Gastroesophageal sphincter (tissue), 4 donors: ENCODE measurements around the gene SNRPE. TPM values are rescaled to one million over a fixed set of nuclear protein-coding genes. Genes with fewer than 3 reads are reported as not detected.

Source experiments
- ATAC-seq: fragments of 150-250 bp; one replicate; pipeline ENCODE4 v1.9.1; 2016; ENCODE audit warnings: mild to moderate bottlenecking, moderate library complexity
- H3K27ac ChIP-seq, 4 donors: fragments of 200-600 bp; sonication (generic) in 3 of 4; 1 replicate in 3 of 4; 2 replicates in 1 of 4; pipeline ENCODE4 v1.5.1; 2016 to 2019
- H3K27me3 ChIP-seq: fragments of 200-600 bp; sonication (generic); one replicate; pipeline ENCODE4 v1.5.1; 2019
- H3K36me3 ChIP-seq, 2 donors: fragments of 200-600 bp; sonication (generic); one replicate each; pipeline ENCODE4 v1.5.1; 2019; ENCODE audit warnings: control low read depth in 1 of 2
- H3K4me1 ChIP-seq, 3 donors: fragments of 200-600 bp; sonication (generic); 1 replicate in 2 of 3; 2 replicates in 1 of 3; pipeline ENCODE4 v1.5.1; 2016 to 2019; ENCODE audit warnings: control low read depth in 2 of 3
- H3K4me3 ChIP-seq, 2 donors: fragments of 200-600 bp; sonication (generic); one replicate each; pipeline ENCODE4 v1.5.1; 2019; ENCODE audit warnings: mild to moderate bottlenecking in 1 of 2, moderate library complexity in 1 of 2
- H3K9me3 ChIP-seq, 3 donors: fragments of 200-600 bp; sonication (generic); one replicate each; pipeline ENCODE4 v1.5.1; 2017 to 2019; ENCODE audit warnings: control low read depth in 2 of 3
- EP300 ChIP-seq: sonication (generic); formaldehyde crosslinking; IDR thresholded peaks from one replicate; pipeline ENCODE4 v1.6.1; 2017; ENCODE audit warnings: antibody characterized with exemption, mild to moderate bottlenecking
- POLR2A ChIP-seq, 2 donors: fragments of 450-650 bp; IDR thresholded peaks; one replicate each; pipeline ENCODE4 v1.6.1; 2017; ENCODE audit warnings: antibody characterized with exemption in 2 of 2, mild to moderate bottlenecking in 2 of 2, moderate library complexity in 1 of 2
- POLR2AphosphoS5 ChIP-seq: sonication (generic); formaldehyde crosslinking; IDR thresholded peaks from one replicate; pipeline ENCODE4 v1.6.1; 2017; ENCODE audit warnings: antibody characterized with exemption
- WGBS, 2 donors: methylation state at CpG; one replicate each; pipeline ENCODE4 v1.1.5; 2018; ENCODE audit warnings: low coverage in 1 of 2; 5-methylcytosine and 5-hydroxymethylcytosine counted together
- total RNA-seq, 4 donors: library from RNA; depleted of rRNA; stranded (reverse); fragments of >200 nt; gene quantifications; one replicate each; pipeline ENCODE4 v1.1.0, GENCODE V29; 2016
- TF ChIP-seq, protein P1 (sequence below), 4 experiments: fragments of 200-600 bp in 2 of 4; fragments of 450-650 bp in 2 of 4; sonication (generic) in 1 of 4; IDR thresholded peaks; one replicate each; pipeline ENCODE4 v1.5.1; 2017 to 2019; ENCODE audit warnings: antibody characterized with exemption in 4 of 4, mild to moderate bottlenecking in 2 of 4, moderate library complexity in 2 of 4

The SNRPE gene
- total RNA-seq, 4 donors from 2014 or later, result 18.9 to 46.7 (median 28.5) TPM

- no peak for ATAC-seq
- H3K4me3 ChIP-seq, result no peak overlapping the region
- peaks cover 5 to 36% (median 15%) of the 10 kb centered on the region in 3 donors for H3K4me1 ChIP-seq
- H3K27ac ChIP-seq, result peak overlapping the region in 2 of 4 donors; percentile 22 to 25
- no peaks in the 10 kb centered on the region for H3K27me3 ChIP-seq
- peaks cover 0 to 21% of the 10 kb centered on the region in 2 donors for H3K36me3 ChIP-seq
- no peaks in the 10 kb centered on the region for H3K9me3 ChIP-seq
- 71% methylated on average over 3 of the region's 4 CpGs for WGBS, 2 donors
- TF ChIP-seq, protein P1, sequence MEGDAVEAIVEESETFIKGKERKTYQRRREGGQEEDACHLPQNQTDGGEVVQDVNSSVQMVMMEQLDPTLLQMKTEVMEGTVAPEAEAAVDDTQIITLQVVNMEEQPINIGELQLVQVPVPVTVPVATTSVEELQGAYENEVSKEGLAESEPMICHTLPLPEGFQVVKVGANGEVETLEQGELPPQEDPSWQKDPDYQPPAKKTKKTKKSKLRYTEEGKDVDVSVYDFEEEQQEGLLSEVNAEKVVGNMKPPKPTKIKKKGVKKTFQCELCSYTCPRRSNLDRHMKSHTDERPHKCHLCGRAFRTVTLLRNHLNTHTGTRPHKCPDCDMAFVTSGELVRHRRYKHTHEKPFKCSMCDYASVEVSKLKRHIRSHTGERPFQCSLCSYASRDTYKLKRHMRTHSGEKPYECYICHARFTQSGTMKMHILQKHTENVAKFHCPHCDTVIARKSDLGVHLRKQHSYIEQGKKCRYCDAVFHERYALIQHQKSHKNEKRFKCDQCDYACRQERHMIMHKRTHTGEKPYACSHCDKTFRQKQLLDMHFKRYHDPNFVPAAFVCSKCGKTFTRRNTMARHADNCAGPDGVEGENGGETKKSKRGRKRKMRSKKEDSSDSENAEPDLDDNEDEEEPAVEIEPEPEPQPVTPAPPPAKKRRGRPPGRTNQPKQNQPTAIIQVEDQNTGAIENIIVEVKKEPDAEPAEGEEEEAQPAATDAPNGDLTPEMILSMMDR (IDR thresholded peaks at IDR 0.05), result no peak
- TF ChIP-seq POLR2AphosphoS5, result no peak
- no peak for TF ChIP-seq POLR2A (IDR thresholded peaks at IDR 0.05)
These were observed 2.4 kb upstream of the SNRPE start for GRCh38 chr1:203858975-203859374.

- TF ChIP-seq, protein P1 (IDR thresholded peaks at IDR 0.05), result no peak
- TF ChIP-seq POLR2AphosphoS5 (no peak), POLR2A (IDR thresholded peaks at IDR 0.05) (no peak), EP300 (no peak)
- 19 to 58% methylated on average over 8 to 9 of the region's 15 CpGs for WGBS, 2 donors
- no peaks in the 10 kb centered on the region for H3K9me3 ChIP-seq
- peaks cover 0 to 23% of the 10 kb centered on the region in 2 donors for H3K36me3 ChIP-seq
- H3K27me3 ChIP-seq, result no peaks in the 10 kb centered on the region
- peak overlapping the region in 3 of 4 donors; percentile 39 to 76 (median 56) for H3K27ac ChIP-seq
- H3K4me1 ChIP-seq, result peaks cover 5 to 36% (median 15%) of the 10 kb centered on the region in 3 donors
- no peak for ATAC-seq
- peak overlapping the region; percentile 33 to 93 for H3K4me3 ChIP-seq
These were observed 888 bp upstream of the SNRPE start for GRCh38 chr1:203860396-203861025.

DNA sequence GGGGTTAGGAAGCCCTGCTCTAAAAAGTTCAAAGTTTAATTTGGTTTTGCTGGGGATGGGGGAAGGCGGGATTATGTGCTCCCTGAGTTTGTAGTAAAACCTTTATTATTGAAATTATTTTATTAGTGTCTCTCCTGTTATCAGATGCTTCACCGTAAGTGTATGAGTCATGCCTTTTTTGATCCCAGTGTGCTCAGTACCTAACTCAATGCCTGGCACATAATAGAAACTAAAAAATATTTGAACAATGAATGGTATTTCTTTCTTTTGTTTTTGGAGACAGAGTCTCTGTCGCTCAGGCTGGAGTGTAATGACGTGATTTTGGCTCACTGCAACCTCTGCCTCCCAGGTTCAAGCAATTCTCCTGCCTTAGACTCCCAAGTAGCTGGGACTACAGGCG lies 6.4 kb downstream of the SNRPE start:
- Histone ChIP-seq H3K27ac (no peak overlapping the region), H3K4me1 (peaks cover 0 to 21% (median 7%) of the 10 kb centered on the region in 3 donors), H3K36me3 (peaks cover 0 to 90% of the 10 kb centered on the region in 2 donors), H3K9me3 (no peaks in the 10 kb centered on the region), H3K27me3 (no peaks in the 10 kb centered on the region), H3K4me3 (no peak overlapping the region)
- TF ChIP-seq EP300 (no peak), POLR2AphosphoS5 (no peak), POLR2A (IDR thresholded peaks at IDR 0.05) (no peak)
- TF ChIP-seq, protein P1 (IDR thresholded peaks at IDR 0.05), result no peak
- ATAC-seq, result no peak
- 21 to 76% methylated on average over 3 to 5 of the region's 5 CpGs for WGBS, 2 donors

DNA sequence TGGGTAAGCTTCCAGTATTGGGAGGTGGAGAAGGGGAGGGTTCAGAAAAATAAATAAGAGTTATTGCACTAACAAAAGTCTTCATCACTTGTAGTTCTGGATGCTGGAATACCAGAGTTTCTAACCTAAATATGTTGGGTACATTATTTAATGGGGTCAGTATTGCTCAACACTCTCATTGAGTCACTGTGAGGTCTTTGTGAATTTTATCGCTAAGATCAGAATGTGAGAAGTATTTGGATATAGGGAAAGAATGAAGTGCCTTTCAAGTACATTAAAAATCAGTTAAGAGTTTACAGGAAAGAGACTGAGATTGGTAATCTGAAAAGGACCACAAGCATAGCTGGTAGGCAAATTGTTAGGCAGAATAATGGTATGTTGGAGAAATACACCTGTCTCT lies 8.8 kb downstream of the SNRPE start:
- Histone ChIP-seq H3K36me3 (peaks cover 0 to 87% of the 10 kb centered on the region in 2 donors), H3K9me3 (no peaks in the 10 kb centered on the region), H3K27me3 (no peaks in the 10 kb centered on the region), H3K4me3 (no peak overlapping the region), H3K27ac (no peak overlapping the region), H3K4me1 (peaks cover 0 to 14% (median 7%) of the 10 kb centered on the region in 3 donors)
- WGBS, 2 donors, result 94 to 100% methylated on average over 1 of the region's 1 CpG
- TF ChIP-seq, protein P1 (IDR thresholded peaks at IDR 0.05), result no peak
- no peak for TF ChIP-seq POLR2AphosphoS5
- TF ChIP-seq EP300, result no peak
- no peak for TF ChIP-seq POLR2A (IDR thresholded peaks at IDR 0.05)
- ATAC-seq, result no peak
